Left renal cortex interstitium (tissue), 4 donors: Measurements from ENCODE around the gene GPR137B. TPM values are rescaled to one million over a fixed set of nuclear protein-coding genes. Genes with fewer than 3 reads are reported as not detected.
"Not testable (repeated sequence)": the region's sequence is repeated elsewhere in the genome, so short reads cannot be mapped to it uniquely, and the experiment has no call there.

Experiments
- DNase-seq, 4 donors: peaks; one replicate each; pipeline ENCODE4 v3.0.0-alpha.2; 2013; ENCODE audit warnings: low read depth in 4 of 4, low spot score in 2 of 4, missing footprints in 1 of 4
- polyA plus RNA-seq, 4 donors: library from polyadenylated mRNA; unstranded; fragments of 120-200 nt; gene quantifications; one replicate each; pipeline ENCODE4 v1.2.1, GENCODE V29; 2013; ENCODE audit not compliant: insufficient read length in 4 of 4

GPR137B gene
- polyA plus RNA-seq, 4 donors = 26.7 to 43.7 (median 36.4) TPM

DNA sequence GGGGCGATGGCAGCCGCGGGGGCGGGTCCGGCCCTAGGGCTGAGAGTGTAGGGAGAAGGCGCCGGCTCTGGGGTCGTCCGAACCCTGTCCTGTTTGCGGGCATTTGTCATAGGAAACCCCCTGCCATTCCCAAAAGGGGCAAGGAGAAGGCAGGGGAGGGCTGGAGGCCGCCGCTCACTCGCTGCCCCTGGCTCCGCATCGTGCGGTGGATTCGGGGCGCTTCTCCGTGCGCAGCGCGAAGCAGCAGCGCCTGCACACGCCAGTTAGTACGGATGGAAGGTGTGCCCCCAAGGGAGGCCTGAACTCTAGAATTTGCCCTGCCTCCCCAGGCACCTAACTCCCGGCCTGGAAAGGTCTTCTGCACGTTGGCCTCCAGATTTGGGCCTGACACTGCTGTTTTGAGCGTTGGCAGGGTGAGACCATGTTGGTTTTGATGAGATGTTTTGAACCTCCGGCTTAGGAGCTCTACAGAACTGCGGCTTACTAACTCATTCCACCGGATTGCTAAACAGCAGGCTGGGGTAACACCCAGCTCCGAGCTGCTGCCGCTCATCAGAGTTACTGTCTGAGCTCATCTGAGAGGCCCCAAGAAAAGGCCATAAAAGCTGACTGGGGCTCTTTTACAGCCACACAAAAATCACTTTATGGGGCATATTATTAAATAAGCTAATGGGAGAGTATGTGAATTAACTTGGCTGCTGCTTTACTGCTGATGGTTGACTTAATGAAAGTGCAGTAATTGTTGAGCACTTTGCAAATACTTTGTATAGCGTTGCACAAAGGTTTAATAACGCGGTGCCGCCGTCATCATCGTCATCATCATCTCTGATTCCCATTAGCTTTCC lies 987 bp downstream of the GPR137B start:
- no peak for DNase-seq

DNA sequence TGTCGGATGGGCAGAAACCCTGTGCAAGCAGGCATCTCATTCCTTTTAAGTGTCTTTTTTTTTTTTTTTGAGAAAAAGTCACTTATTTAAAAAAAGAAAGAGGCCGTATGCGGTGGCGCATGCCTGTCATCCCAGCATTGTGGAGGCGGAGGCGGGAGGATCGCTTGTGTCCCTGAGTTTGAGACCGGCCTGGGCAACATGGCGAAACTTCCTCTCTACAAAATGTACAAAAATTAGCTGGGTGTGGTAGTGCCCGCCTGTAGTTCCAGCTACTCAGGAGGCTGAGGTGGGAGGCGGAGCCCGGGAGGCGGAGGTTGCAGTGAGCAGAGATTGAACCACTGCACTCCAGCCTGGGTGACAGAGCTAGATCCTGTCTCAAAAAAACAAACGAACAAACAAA lies 1.7 kb downstream of the GPR137B start:
- DNase-seq = no peak

DNA sequence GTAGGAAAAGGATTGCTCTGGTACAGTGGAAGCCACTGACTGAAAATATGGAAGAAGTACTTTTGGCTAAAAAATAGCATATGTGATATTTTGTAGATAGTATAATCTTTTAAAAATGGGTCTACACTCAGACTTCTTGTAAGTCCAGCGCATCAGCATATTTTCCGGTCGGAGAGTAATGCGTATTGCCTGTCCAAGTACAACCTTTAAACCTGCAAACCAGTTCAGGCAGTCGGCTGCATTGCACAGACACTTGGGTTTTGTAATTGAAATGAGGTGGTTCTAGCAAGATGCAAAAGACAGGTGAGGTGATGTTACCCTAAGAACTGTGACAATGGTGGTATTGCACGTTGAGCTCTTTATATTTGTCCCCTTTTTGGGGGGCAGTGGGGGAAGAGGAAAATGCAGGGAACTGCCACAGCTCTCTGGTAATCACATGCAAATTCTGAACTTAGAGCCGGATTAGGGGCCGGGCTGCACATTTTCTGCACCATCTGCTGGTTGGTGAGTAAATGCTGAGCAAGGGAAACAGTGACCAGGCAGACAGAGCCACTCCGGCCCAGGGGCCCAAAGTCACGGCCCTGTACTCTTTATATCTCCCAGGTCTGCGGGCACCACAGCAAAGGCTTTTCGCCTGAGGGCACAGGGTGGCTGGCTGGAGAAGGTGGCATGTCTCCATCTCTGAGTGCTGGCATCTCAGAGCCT lies 2.3 kb downstream of the GPR137B start:
- DNase-seq = no peak

DNA sequence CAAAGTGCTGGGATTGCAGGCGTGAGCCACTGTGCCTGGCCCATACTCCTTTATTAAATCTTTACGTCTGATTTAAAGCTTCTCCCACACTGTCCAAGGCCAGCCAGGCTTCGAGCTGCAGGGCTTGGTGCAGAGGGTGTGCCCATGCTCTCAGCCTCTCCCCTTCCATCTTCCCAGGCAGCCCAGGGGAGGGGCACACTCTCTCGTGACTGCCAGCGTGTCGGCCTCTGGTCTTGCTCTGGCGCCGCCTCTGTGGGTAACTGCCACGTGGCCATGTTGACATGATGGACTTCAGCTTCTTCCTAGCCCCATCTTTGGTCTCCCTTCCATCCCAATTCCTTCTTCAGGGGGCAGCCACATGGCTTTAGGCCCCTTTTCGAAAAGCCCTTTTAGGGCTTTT lies 4.7 kb downstream of the GPR137B start:
- DNase-seq = no peak

DNA sequence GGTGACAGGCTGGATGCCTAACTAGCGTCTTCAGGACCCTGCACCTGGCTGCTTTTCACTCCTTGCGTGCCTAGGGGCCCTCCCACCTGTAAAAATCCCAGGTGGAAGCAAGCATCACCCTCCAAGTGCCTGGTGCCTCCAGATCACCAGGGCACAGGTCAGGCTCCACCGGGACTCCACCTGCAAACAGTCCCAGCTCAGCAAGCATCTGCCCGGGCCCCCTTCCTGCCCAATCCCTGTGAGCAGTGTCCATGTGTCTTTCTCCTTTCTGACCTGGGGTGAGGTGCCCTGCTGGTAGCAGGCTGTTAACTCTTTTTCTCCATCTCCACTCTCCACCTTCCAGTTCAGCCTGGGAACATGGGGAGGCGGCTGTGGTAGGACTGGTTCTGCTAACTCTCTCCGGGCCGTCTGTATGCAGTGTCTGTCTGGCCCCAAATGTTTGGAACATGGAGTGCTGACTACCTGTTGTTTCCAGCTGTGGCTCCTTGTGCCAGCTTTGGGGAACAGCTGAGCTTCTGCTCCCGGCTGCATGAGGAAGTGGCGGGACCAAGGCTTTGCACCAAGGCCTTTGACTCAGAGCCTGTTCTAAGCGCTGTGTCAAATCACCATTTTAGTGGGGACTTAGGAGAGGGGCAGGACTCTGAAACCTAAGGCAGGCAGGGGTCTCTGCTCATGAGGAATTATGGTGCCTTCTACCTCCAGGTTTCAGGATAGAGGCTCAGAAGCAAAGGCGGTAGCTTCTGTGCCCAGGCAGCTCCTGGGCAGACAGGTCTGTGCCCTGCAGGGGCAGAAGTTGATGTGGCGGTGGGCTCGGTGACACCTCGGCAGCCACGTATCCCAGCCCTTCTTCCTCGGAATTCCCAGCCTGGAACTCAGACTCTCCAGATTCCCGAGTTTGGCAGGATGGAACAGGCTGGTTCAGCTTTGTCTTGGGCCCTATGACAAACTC lies 5.5 kb downstream of the GPR137B start:
- DNase-seq = no peak

DNA sequence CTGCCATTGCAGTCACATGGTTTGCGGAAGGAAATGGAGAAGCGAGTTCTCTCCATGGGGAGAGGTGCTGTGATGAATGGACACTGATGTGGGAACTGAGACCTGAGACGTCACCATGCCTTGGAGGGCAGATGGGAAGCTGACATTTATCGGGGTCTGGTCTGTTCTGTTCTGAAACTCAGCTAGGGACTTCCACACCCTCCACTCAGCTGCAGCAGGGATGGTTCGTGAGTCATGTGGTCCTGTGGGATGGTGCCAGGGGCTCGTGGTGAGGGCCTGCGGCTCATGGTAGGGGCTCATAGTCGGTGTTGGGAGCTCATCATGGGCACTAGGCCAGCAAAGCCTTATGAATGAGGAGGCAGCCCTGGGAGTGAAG lies 6.1 kb downstream of the GPR137B start:
- DNase-seq = no peak

DNA sequence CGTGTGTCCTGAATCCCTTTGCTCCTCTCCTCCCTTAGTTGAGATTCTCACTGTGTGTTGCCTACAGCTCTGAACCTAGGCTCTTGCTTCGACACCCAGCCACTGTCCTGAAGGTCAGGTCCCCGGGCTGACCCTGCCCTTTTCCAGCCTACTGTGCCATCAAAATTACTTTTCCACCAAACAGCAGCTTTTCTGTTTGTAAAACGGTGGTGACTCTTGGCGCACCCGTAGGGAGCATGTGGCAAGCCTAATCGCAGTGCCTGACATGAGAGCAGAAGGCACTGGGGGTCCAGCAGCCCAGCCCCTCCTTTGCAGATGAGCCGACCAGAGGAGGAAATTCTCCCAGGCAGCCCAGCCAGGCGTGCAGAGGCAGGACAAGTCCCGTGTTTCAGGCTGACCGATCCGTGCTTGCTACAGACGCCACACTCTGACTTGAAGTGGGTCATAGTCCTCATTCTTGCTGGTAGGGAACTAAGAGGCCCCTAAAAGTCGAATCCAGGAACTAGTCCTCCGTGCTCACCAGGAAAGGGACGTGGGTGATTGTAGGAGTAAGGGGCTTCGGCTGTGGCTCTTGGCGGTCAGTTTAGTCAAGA lies 6.8 kb downstream of the GPR137B start:
- no peak for DNase-seq

DNA sequence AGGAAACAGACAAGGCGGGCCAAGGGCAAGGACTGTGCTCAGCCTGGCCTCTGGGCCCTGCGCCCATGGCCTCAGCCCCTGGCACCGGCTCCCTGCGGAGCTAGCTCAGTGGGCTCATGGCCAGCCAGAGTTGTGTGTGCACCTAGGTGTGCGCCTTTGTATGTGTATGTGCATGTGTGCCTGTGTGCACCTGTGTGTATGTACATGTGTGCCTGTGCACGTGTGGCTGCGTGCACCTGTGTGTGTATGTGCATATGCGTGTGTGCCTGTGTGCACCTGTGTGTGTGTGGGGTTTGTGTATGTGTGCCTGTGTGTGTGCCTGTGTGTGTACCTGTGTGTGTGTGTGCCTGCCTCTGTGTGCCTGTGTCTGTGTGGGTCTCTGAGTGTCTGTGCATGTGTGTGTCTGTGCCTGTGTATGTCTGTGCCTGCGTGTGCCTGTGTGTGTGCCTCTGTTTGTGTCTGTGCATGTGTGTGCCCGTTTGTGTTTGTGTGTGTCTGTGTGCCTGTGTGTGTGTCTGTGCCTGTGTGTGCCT lies 7.4 kb downstream of the GPR137B start:
- DNase-seq = no peak

DNA sequence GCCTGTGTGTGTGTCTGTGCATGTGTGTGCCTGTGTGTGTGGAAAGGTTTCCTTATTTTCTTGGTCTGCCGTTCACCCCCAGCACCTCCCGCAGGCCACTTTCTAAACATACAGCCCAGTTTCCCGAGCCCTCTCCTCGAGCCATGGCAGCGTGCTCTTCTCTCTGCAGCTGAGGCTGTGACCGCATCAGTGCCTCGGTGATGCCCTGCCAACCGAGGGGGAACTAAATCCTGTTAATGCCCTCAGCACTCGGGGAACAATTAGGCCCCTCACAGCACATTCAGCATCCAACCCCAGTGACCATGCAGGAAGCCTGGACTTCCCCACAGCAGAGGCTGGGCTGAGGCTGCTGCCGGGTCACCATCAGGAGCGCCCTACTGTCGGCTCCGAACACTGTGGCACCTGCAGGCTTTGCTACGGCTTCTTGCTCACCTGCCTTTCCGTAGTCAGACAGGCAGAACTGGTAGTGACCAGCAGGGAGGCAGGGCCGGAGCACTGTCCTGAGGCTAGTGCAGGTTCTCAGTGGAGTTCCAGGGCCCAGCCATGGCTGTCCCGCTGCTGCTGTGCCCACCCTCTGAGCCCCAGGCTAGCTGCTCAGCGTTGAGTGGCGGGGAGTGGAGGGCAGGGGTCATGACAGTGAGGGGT lies 8.1 kb downstream of the GPR137B start:
- no peak for DNase-seq

DNA sequence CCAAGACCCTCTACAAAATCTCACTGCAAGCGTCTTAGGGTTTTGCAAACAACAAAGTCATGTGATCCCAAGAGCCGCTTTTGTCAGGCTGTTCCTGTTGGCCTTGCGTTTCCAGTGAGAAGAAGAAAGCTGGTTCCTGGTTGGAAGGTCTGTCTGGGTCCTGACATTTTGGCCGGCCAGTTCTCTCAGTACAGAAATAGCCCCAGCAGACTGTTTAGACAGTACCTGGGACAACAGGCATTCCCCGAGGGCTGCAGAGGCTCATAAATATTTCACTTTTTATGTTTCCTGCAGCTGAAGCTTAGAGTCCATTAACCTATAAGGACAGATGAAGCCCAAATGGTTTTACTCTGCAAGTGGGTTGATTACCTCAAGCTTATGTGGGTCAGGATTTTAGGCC lies 8.6 kb downstream of the GPR137B start:
- no peak for DNase-seq

DNA sequence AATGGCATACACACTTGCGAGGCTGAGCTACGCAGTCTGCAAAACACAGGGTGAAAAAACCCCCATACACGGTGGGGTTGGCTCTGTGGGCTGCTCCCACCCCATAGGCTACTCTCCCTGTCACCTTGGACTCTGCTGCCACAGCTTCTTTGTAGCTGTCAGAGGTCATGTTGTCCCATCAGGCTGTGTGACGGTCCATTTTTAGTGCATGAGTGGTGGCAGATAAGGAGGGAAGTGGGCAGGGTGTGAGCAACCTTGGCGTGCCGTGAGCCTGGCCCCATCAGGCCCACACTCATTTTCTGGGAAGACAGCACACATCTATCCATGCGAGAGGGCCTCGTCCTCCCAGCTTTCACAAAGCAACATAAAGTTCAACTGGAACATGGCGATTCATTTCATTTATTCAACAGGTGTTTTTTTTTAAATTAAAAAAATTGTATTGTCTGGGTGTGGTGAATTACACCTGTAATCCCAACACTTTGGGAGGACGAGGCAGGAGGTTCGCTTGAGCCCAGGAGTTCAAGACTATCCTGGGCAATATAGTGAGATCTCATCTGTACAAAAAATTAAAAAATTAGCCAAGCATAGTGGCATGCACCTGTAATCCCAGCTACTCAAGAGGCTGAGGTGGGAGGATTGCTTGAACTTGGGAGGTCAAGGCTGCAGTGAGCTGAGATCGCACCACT lies 9.5 kb downstream of the GPR137B start:
- no peak for DNase-seq

DNA sequence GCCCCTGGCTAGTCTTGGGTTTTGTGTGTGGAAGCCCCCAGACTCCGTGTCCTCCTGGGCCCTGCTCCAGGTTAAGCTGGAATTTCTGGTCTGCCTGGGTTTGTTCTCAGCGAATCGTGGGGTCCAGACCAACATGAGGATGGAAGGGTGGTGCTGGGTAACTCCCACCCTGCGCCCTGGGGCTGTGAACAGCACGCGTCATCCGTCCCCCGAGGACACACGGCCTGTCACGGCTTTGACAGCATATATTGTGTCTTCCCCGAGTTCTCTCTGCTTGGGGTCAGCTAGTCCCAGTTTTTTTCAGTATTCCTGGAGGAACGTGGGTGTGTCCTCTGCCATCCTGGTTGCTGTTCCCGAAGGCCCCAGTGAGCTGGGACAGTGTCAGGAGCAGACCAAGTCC lies 11.8 kb downstream of the GPR137B start:
- DNase-seq = no peak

DNA sequence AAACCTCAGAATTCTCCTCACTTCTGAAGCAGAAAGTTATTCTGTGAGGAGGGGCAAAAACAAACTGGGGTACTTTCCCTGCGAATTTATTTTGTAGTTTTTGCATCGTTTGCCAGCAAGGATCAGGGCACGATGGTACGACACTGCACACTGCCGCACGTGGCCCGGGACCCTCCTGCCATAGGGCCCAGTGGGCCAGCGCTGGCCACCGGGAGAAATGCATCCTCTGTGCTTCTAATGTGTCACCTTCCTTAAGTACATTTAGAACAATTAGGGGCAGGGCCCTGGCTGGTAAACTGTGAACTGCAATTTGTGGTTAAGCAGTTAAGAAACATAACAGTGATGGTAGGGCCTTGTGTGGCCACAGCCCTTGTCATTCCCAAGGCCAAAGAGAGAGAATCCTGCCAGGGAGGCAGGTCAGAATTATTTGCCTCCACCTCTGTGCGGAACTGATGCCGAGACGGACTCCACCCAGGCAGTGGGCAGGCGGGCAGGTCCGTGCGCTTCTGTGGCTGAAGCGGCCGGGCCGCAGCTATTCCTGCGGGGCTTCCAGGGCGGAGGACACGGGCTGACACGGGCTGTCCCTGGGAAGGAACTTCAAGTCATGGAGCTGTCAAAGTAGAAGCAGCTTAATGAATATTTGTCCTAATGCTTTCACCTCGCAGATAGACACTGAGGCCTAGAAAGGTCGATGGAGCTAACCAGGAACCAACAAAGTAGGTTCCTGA lies 12.5 kb downstream of the GPR137B start:
- DNase-seq = no peak

DNA sequence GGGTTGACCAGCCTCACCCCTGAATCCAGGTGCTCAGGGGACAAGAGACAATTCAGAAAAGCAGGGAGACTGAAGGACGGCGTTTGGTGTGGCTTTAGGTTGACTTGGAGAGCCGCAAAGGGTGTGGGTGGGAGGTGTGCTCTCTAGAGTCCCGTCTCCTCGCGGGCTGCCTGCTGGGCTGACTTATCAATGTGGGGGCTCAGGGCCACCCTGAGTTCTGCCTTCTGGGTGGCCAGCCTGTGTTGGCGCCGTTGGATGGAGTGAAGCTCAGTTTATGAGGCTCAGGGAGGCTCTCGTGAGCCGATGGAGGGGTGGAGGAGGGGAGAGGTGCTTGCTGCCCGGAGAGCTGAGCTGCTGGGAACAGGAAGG lies 13.0 kb downstream of the GPR137B start:
- DNase-seq = no peak

DNA sequence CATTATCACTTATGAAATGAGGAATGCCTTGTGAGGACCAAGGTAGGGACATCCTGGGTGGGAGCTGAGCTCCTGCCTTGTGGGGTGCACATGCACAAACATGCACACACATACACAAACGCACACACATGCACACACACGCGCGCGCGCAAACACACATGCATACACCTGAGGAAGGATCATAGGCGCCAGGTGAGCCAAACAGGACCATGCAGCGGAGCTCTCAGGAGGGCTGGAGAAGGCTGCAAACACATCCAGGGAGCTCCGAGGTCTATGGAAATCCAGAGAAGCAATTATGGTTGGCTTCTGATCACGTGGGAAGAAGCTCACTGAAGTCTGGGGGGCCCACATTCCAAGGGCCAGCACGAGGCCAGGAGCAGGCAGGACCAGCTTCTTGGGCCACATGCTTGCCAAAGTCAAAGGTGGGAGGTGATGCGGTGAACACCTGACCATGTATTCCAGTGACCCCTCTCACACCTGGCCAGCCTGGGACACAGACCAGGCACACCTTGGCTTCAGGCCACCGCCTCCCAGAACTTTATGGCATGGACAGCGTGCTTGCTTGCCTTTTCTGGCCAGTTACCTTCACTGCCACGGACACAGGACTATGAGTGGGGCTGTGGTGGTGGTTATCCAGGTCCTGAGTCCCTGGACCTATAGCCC lies 13.6 kb downstream of the GPR137B start:
- no peak for DNase-seq

DNA sequence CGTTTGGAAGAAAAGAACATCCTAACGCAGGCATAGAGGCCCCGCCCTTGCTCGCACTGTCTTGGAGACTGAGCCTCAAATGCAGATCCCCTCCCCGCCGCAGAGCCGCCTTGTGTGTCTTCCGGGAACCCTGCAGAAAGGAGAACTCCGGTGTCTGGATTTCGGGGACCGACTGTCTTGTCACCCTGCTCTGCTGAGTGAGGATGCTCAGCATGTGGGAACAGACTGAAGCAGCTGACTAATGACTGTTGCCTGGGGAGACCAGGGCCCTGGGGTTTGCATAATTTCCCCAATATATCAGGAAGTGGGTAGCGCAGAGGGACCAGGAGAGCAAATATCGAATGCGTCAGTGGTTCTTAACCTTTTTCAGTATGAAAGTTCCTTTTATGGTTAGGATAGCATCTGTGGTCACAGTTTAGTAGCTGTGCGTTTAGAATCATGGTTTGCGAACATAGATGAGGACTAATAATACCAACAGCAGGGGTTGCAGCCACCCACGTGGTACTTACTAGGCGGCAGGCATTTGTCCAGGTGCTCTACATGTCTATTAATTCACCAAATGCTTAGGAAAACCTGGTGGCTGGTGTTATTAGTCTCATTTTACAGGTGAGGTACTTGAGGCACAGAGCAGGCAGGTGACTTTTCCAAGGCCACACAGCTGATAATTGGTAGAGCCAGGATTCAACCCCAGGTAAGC lies 14.3 kb downstream of the GPR137B start:
- DNase-seq = no peak

DNA sequence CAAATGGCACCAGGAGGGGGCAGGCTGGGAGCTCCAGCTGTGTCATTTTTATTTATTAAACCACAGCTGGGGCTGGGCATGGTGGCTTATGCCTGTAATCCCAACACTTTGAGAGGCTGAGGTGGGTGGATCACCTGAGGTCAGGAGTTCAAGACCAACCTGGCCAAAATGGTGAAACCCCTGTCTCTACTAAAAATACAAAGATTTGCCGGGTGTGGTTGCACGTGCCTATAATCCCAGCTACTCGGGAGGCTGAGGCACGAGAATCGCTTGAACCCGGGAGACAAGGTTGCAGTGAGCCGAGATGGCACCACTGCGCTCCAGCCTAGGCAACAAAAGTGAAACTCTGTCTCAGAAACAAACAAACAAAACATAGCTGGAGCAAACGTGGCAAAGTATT lies 15.7 kb downstream of the GPR137B start:
- DNase-seq = not testable (repeated sequence)

DNA sequence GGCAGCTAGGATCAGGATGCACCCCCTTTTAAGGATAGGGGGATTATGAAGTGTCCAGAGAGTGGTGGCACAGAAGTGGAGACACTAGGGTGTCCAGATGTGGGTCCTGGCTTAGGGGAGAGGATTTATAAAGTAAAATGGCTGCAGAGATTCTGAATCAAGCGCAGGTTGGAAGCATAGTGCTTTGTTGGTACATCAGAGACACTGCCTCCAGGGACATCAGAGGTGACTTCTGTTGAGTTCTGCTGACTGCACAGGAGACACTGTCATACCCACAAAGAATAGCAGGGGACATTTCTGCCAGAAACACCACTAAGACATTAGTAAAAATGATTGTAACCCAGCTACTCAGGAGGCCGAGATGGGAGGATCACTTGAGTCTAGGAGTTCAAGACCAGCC lies 16.4 kb downstream of the GPR137B start:
- no peak for DNase-seq
